HG02943 (cell line): ENCODE results near the gene ISG15.
"Not testable (repeated sequence)": the region's sequence is repeated elsewhere in the genome, so short reads cannot be mapped to it uniquely, and the experiment has no call there.

Experiments
- ATAC-seq: cut with Tn5 transposase; IDR thresholded peaks from one replicate; pipeline ENCODE4 v1.9.1; 2021; ENCODE audit warnings: mild to moderate bottlenecking, low read depth, moderate library complexity; ENCODE audit not compliant: unreplicated experiment

Gene ISG15

DNA sequence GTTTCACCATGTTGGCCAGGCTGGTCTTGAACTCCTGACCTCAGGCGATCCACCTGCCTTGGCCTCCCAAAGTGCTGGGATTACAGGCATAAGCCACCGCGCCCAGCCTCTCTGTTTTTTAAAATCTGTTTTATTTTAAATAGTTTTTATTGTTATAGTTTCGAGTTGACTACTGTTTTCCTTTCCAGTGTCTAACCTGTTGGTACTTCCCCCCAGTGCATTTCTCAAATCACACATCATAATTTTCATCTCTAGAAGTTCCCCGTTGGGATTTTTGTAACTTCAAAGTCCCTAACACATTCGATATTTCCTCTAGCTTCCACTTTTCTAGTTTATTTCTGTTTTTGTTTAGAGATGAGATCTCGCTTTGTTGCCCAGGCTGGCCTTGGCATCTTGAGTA, 20.9 kb upstream of the ISG15 start:
- ATAC-seq, result no peak

GRCh38 chr1:993379-993995, 19.8 kb upstream of the ISG15 start:
- ATAC-seq, result no peak

DNA sequence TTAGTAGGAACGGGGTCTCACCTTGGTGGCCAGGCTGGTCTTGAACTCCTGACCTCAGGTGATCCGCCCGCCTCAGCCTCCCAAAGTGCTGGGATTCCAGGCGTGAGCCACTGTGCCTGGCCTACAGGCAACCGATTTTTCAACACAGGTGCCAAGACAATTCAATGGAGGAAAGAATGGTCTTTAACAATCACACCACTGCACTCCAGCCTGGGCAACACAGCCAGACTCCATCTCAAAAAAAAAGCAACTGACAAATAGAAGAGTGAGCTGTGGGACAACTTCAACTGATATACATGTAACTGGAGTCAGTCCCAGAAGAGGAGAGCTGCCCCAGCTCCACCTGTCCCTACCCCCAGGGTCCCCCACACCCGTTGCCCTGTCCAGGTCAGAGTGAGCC, 18.8 kb upstream of the ISG15 start:
- ATAC-seq, result not testable (repeated sequence)

DNA sequence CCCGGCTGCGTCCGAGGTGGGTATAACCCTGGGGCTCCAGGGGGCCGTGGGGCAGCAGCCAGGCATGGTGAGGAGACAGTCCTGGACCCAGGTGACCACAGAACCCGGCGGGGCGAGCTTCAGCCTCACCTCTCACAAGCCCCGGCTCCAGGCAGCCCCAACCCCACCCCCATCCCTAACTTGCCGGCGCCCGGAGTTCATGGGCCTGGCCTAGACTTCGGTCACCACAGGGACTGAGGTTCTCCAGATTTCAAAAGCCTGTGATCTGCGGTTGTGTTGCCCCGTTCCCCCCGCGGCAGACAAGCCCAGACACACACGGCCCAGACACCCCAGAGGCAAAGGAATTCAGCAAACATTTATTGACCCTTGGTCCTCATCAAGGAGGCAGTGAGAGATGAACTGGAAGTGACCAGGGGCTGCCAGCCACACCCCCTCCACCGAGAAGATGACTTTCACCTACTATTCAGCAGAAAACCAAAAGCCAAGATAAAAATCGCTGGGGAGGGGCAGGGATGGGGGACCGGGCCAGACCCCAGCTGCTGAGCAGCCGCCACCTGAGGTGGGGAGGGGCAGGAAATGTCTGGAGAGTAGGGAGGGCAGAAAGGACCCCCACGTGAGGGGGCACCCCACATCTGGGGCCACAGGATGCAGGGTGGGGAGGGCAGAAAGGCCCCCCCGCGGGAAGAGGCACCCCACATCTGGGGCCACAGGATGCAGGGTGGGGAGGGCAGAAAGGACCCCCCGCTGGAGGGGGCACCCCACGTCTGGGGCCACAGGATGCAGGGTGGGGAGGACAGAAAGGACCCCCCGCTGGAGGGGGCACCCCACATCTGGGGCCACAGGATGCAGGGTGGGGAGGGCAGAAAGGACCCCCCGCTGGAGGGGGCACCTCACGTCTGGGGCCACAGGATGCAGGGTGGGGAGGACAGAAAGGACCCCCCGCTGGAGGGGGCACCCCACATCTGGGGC, 17.3 kb upstream of the ISG15 start:
- ATAC-seq, result no peak

DNA sequence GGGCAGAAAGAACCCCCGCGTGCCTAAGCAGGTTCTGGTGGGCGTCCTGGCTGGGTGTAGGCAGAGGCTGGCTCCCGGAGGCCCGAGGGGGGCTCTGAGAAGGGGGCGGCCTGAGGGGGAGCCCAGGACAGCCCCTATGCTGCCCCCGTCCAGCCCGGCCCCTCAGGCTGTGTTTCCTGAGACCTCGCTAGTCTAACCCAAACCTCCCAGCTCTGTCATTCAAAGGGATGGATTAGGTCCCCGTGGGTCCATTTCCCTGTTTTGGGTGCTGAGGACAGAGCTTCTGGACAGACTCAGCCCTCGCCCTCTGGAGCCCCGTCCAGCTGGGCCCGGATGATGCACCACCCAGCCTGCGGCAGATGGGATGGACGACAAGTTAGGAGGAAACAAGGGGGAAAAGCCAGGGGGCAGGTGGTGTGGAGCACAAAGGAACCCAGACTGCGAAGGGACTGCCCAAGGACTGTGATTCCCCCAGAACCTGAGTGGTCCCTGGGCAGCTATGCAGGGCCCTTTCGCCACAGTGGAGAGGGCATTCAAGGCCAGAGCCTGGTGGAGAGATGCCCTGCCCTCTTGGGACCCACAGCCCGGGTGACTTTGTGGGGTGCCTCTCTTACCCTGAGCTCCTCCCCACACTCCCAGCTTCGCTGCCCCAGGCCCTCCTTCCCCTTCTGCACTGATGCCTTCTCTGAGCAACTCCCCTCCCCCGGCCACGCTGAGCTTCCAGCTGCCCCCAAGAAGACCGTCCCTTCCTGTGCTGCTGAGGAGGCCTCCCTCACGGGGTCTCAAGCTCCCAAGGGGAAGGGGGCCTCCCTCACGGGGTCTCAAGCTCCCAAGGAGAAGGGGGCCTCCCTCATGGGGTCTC, 16.2 kb upstream of the ISG15 start:
- no peak for ATAC-seq

GRCh38 chr1:997713-997992, 15.6 kb upstream of the ISG15 start:
- ATAC-seq, result no peak

- no peak for ATAC-seq
Observed at GRCh38 chr1:997993-998744, 15.1 kb upstream of the ISG15 start.

- ATAC-seq, result no peak
Observed at GRCh38 chr1:998745-998994, 14.6 kb upstream of the ISG15 start.

DNA sequence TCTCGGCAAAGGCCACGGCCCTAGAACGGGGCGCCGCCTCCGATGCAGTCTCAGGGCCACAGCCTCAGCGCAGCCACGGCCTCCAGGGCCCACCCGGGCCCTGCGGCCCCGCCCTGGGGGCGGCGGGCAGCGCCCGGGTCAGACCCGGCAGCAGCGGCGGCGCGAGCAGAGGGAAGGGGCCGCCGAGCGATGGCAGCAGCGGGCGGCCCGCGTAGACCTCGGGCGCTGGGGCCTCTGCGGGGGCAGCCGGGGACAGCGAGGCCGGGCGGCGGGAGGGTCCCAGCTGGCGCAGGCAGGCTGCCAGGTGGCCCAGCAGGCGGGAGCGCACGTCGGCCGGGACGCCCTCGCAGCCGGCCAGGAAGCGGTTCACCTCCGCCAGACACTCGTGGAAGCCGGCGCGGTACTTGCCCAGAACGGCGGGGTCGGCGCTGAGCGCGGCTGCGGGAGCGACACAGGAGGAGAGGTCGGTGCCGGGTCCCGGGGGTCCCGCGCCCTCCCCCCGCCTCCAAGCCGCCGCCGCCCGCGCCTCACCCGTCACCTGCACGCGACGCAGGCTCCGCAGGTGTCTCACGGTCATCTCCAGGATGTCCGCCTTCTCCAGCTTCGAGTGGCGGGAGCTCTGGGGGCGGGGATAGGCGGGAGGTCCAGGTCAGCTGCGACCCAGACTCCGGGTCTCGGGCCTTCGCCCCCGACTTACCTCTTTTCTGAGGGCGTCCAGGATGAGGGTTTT, 14.1 kb upstream of the ISG15 start:
- no peak for ATAC-seq

DNA sequence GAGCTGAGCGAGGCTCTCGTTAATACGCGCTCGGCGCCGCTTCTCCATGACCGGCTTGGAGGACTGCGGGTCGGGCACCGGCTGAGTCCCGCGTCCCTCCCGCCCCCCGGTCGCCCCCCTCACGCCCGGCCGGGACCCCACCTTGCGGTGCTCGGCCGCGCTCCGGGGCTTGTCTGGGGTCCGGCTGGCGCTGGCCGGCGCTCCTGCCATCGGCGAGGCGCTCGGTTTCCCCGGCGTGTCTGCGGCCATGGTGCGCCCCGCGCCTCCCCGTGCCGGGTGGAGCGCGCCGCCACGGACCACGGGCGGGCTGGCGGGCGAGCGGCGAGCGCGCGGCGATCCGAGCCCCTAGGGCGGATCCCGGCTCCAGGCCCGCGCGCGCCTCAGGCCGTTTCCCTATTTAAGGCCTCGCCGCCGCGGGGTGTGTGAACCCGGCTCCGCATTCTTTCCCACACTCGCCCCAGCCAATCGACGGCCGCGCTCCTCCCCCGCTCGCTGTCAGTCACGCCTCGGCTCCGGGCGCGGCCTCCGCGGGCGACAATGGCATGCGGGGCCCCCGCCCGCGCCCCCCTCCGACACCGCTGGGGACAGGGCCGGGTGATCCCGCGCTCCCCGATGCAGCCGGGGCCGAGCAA, 13.5 kb upstream of the ISG15 start, which contains the start of gene HES4:
TSS of gene HES4 (minus strand) at position 373 of the 632 bp plus-strand sequence. CDS start at position 249, 124 bp downstream.
- ATAC-seq, result no peak

- no peak for ATAC-seq
Observed at GRCh38 chr1:1000357-1001056, 12.8 kb upstream of the ISG15 start.

GRCh38 chr1:1001057-1001783, 12.1 kb upstream of the ISG15 start:
- ATAC-seq, result no peak

DNA sequence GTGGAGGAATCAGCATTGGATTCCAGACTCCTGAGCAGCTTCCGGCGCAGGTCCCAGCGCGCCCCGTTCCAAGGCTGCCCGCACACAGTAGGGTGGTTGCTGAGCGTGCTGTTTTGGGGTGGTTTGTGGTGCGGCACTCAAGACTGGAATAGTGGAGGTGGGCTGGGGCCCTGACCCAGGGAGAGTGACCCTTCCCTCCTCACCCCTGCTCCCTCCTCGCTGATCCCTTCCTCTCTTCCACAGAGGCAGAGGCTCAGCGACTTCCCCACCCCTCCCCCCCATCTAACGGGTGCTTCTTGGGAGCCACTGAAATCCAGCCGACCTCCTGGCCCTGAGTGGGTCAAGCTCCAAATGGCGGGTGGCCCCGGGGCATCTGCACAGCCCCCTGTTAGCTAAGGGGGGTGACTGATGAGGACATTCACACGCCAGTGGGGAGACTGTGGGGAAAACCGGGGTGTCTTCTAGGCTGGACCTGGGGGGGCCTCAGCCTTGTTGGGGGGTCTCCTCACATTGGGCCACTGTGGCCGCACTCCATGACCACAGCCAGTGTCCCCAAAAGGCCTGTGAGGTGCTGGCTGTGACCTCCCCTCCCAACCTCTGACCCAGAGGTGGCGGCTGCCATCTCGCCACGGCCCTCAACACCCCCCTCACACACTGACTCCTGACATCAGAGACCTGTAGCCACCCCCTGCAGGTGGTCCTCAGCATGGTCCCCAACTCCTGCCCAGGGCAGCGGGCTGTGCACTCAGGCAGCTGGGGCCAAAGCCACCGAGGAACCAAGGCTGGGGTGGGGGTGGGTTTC, 9.5 kb upstream of the ISG15 start:
- no peak for ATAC-seq

DNA sequence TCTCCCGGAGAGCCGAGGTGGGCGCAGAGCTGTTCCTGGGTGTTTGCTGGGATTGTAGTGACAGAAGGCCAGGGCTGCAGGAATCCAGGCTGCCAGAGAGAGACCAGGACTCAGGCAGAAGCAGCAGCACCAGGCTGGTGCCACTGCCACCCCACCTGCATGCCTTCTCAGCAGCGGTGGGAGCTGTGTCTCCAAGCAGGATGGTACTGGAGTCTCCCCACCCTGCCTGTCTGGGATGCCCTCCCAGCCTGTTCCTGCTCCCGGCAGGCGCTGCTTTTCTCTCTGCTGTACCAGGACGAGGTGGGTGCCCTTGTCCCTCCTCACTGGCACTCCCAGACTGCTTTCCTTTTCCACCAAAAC, 8.9 kb upstream of the ISG15 start:
- no peak for ATAC-seq

- ATAC-seq, result no peak
Observed at GRCh38 chr1:1004780-1005697, 8.3 kb upstream of the ISG15 start.

DNA sequence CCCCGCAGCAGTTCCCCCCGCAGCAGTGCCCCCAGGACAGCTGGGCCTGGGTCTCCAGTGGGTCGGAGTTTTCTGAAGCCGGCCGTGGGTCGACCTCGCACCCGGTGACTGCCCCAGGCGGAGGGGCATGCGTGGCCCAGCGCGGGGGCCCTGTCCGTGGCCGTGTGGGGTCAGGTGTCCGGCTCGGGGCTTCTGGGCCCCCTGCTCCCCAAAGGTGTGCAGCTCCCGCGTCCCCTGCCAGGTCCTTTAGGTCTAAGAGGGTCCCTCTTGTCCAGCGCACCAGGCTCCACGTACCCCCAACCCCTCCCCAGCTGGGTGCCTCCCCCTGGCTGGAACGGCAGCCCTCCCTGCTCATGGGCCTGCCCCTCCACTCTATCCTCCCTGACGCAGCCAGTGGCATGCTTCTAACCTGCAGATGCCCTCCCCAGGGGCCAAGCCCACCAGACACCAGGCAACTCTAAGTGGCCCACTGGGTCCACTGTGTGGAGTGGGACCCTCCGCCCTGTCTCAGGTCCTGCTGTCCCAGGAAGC, 7.5 kb upstream of the ISG15 start:
- ATAC-seq, result no peak
